T-helper 17 cell (primary cell): ENCODE data around the gene EML1. TPM values are rescaled to one million over a fixed set of nuclear protein-coding genes. Genes with fewer than 3 reads are reported as not detected.

Experiments
- ATAC-seq: fragments of 150-1000 bp; cut with Tn5 transposase; 2 replicates; pipeline ENCODE4 v1.10.0; 2021; ENCODE audit warnings: mild to moderate bottlenecking, moderate library complexity
- DNase-seq, 3 donors: peaks; one replicate each; pipeline versions ENCODE4 v3.0.0 to v3.0.0-alpha.2; 2020 to 2021
- H3K9me3 ChIP-seq: one replicate; pipeline ENCODE4 v1.7.0; 2013; ENCODE audit warnings: low read length, mild to moderate bottlenecking; ENCODE audit not compliant: control insufficient read depth, poor library complexity, severe bottlenecking
- H3K27ac Mint-ChIP-seq: one replicate; pipeline ENCODE4 v1.8.0; 2022; ENCODE audit warnings: mild to moderate bottlenecking, moderate library complexity, mixed read lengths
- H3K27me3 Mint-ChIP-seq: one replicate; pipeline ENCODE4 v1.8.0; 2022; ENCODE audit warnings: mixed read lengths
- H3K36me3 Mint-ChIP-seq: one replicate; pipeline ENCODE4 v1.8.0; 2022; ENCODE audit warnings: low read depth, mixed read lengths
- H3K4me1 Mint-ChIP-seq: one replicate; pipeline ENCODE4 v1.8.0; 2022; ENCODE audit warnings: mild to moderate bottlenecking, mixed read lengths
- H3K4me3 Mint-ChIP-seq: one replicate; pipeline ENCODE4 v1.8.0; 2022; ENCODE audit warnings: mild to moderate bottlenecking, moderate library complexity, mixed read lengths
- total RNA-seq, 4 donors: library from RNA in 2 of 4; stranded (reverse) in 2 of 4; gene quantifications; one replicate each; pipeline ENCODE4 v1.2.3 and lab custom pipeline; 2022 to 2026

Gene EML1
- total RNA-seq, 2 donors from 2014 or later, result 0.27 TPM; not detected in 1

- no peak for DNase-seq
- Mint-ChIP-seq H3K27me3 (peaks cover 52% of the 10 kb centered on the region), H3K4me1 (no peaks in the 10 kb centered on the region)
Observed at GRCh38 chr14:99777951-99778350, 15.3 kb upstream of the EML1 start.

DNA sequence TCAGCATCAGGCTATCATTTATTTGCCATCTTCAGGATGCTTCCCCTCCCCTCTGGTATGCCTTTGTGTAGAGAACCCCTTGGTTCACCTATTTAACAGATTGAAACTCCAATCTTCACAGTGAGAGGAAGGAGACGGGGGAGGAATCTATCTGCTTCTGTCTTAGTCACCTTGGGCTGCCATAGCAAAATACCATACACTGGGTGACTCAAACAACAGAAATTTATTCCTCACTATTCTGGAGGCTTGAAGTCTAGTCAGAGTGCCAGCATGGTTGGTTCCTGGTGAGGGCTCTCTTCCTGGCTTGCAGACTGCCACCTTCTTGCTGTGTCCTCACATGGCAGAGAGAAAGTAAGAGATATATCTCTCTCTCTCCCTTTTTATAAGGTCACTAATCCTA is 13.5 kb upstream of the EML1 start:
- ATAC-seq (no peak), DNase-seq (no peak)
- Mint-ChIP-seq H3K27ac (no peak overlapping the region), H3K27me3 (peaks cover 52% of the 10 kb centered on the region), H3K4me1 (no peaks in the 10 kb centered on the region), H3K4me3 (no peak overlapping the region), H3K36me3 (peaks cover 3% of the 10 kb centered on the region)
- no peaks in the 10 kb centered on the region for H3K9me3 ChIP-seq

More at GRCh38 chr14:99777951-99778350, 15.3 kb upstream of the EML1 start:
- Mint-ChIP-seq H3K27ac (no peak overlapping the region), H3K36me3 (peaks cover 3% of the 10 kb centered on the region), H3K4me3 (no peak overlapping the region)
- no peaks in the 10 kb centered on the region for H3K9me3 ChIP-seq
- ATAC-seq, result no peak

DNA sequence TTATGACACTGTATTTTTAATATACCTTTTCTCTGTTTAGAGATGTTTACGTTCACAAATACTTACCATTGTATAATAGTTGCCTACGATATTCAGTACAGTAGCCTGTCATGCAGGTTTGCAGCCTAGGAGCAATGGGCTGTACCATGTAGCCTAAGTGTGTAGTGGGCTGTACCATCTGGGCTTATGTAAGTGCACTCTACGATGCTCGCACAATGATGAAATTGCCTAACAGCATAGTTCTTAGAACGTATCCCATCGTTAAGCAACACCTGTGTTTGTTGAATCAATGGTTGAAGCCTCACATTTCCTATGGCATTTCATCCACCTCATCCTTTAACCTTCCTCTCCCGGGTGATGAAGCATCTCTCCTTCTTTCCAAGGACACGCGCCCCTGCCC is 12.5 kb upstream of the EML1 start:
- no peak overlapping the region for H3K27ac Mint-ChIP-seq
- H3K4me1 Mint-ChIP-seq, result no peaks in the 10 kb centered on the region
- H3K36me3 Mint-ChIP-seq, result peaks cover 3% of the 10 kb centered on the region
- H3K27me3 Mint-ChIP-seq, result peaks cover 50% of the 10 kb centered on the region
- DNase-seq (no peak), ATAC-seq (no peak)
- H3K4me3 Mint-ChIP-seq, result no peak overlapping the region
- no peaks in the 10 kb centered on the region for H3K9me3 ChIP-seq

DNA sequence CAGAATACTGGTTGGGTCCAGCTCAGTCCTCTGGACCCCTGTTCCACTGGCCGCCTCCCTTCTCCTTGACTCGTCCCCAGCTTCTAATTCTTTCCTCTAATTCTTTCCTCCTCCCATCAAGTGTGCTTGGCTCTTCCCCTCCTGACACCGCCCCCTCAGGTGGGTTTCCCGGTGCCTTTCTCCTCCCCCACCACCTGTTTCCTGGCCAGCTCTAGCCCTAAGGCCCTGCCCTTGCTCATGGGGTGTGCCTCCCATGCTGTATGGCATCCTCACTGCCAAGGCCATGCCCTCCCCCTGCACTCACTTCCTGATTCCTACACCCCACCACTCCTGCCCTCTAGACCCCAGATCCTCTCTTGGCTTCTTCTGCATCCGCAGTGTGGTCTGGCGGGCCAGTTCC is 12.1 kb upstream of the EML1 start:
- Mint-ChIP-seq H3K27ac (no peak overlapping the region), H3K4me3 (no peak overlapping the region), H3K4me1 (no peaks in the 10 kb centered on the region), H3K36me3 (peaks cover 3% of the 10 kb centered on the region), H3K27me3 (peaks cover 51% of the 10 kb centered on the region)
- DNase-seq (no peak), ATAC-seq (no peak)
- H3K9me3 ChIP-seq, result no peaks in the 10 kb centered on the region

- peaks cover 3% of the 10 kb centered on the region for H3K4me1 Mint-ChIP-seq
- H3K27me3 Mint-ChIP-seq, result peaks cover 52% of the 10 kb centered on the region
- no peak overlapping the region for H3K27ac Mint-ChIP-seq
- ATAC-seq, result no peak
- H3K9me3 ChIP-seq, result no peaks in the 10 kb centered on the region
- no peak overlapping the region for H3K4me3 Mint-ChIP-seq
- DNase-seq, result no peak
- H3K36me3 Mint-ChIP-seq, result peaks cover 3% of the 10 kb centered on the region
Observed at GRCh38 chr14:99781853-99782610, 11.2 kb upstream of the EML1 start.

- H3K9me3 ChIP-seq, result no peaks in the 10 kb centered on the region
- Mint-ChIP-seq H3K4me1 (peaks cover 3% of the 10 kb centered on the region), H3K27me3 (peaks cover 37% of the 10 kb centered on the region), H3K4me3 (no peak overlapping the region), H3K27ac (no peak overlapping the region), H3K36me3 (peaks cover 3% of the 10 kb centered on the region)
- ATAC-seq (no peak), DNase-seq (no peak)
Observed at GRCh38 chr14:99784508-99784907, 8.7 kb upstream of the EML1 start.

GRCh38 chr14:99785426-99785825 is 7.8 kb upstream of the EML1 start:
- no peak for DNase-seq
- H3K27ac Mint-ChIP-seq, result no peak overlapping the region
- no peak for ATAC-seq
- H3K4me1 Mint-ChIP-seq, result peaks cover 5% of the 10 kb centered on the region
- no peaks in the 10 kb centered on the region for H3K9me3 ChIP-seq
- H3K36me3 Mint-ChIP-seq, result peaks cover 3% of the 10 kb centered on the region
- no peak overlapping the region for H3K4me3 Mint-ChIP-seq
- peaks cover 37% of the 10 kb centered on the region for H3K27me3 Mint-ChIP-seq

GRCh38 chr14:99786511-99786989 is 6.7 kb upstream of the EML1 start:
- ATAC-seq, result no peak
- no peak for DNase-seq
- H3K9me3 ChIP-seq, result no peaks in the 10 kb centered on the region
- Mint-ChIP-seq H3K36me3 (peaks cover 2% of the 10 kb centered on the region), H3K4me1 (peaks cover 11% of the 10 kb centered on the region), H3K4me3 (no peak overlapping the region), H3K27me3 (peaks cover 37% of the 10 kb centered on the region), H3K27ac (no peak overlapping the region)

DNA sequence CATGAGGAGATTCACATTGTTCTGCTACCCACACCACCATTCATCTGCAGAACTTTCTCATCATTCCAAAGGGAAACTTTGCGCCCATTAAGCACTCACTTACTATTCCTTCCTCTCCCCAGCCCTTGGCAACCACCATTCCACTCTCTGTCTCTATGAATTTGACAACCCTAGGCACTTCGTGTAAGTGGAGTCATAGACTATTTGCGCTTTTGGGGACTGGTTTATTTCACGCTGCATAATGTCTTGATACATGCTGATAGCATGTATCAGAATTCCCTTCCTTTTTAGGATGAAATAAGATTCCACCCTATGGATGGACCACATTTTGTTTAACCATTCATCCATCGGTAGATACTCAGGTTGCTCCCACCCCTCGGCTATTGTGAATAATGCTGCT is 4.5 kb upstream of the EML1 start:
- no peak for DNase-seq
- Mint-ChIP-seq H3K4me3 (no peak overlapping the region), H3K27ac (no peak overlapping the region), H3K4me1 (peaks cover 17% of the 10 kb centered on the region), H3K36me3 (no peaks in the 10 kb centered on the region), H3K27me3 (peaks cover 36% of the 10 kb centered on the region)
- no peak for ATAC-seq
- H3K9me3 ChIP-seq, result no peaks in the 10 kb centered on the region

DNA sequence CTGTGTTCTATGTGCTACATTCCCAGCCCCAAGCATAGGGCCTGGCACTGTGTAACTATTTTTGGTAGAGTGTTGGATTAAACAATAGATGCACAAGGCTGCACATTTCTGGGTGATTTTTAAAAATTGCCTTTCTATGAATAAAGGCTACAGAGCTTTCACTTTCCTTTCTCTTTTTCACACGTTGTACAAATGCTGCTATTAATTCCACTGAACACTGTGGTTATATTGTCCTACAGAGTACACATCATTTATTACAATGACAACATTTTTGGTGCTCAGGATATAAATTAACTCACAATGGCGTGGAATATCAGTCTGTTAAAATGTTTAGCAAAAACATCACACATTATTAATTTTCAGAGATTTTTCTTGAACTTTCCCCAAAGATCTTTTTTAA is 3.6 kb upstream of the EML1 start:
- ATAC-seq (no peak), DNase-seq (no peak)
- Mint-ChIP-seq H3K36me3 (no peaks in the 10 kb centered on the region), H3K4me1 (peaks cover 17% of the 10 kb centered on the region), H3K4me3 (no peak overlapping the region), H3K27me3 (peaks cover 30% of the 10 kb centered on the region), H3K27ac (no peak overlapping the region)
- H3K9me3 ChIP-seq, result no peaks in the 10 kb centered on the region

- H3K27ac Mint-ChIP-seq, result peak overlapping the region; percentile 60
Observed at GRCh38 chr14:99790201-99790977, 2.8 kb upstream of the EML1 start.

DNA sequence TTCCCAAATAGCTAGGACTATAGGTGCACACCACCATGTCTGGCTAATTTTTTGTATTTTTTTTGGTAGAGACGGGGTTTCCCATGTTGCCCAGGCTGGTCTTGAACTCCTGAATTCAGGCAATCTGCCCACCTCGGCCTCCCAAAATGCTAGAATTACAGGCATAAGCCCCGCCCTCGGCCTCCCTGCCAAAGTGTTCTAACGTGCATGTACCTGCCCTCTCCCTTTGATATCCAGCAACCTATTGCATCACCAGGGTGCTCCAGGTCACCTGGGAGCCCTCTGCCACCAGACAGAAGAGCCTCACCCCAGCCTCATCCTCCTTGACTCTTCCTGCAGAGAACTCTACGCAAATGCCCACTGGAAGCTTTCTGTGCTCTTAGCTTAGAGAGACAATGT is 2.2 kb upstream of the EML1 start:
- Mint-ChIP-seq H3K4me1 (peaks cover 17% of the 10 kb centered on the region), H3K27me3 (peaks cover 18% of the 10 kb centered on the region), H3K27ac (peak overlapping the region; percentile 60), H3K4me3 (peak overlapping the region; percentile 63), H3K36me3 (no peaks in the 10 kb centered on the region)
- no peak for ATAC-seq
- no peaks in the 10 kb centered on the region for H3K9me3 ChIP-seq
- DNase-seq, result no peak

More at GRCh38 chr14:99790201-99790977, 2.8 kb upstream of the EML1 start:
- H3K9me3 ChIP-seq, result no peaks in the 10 kb centered on the region
- no peak overlapping the region for H3K4me3 Mint-ChIP-seq
- peaks cover 23% of the 10 kb centered on the region for H3K27me3 Mint-ChIP-seq
- H3K4me1 Mint-ChIP-seq, result peaks cover 17% of the 10 kb centered on the region
- no peaks in the 10 kb centered on the region for H3K36me3 Mint-ChIP-seq
- no peak for DNase-seq
- ATAC-seq, result no peak

DNA sequence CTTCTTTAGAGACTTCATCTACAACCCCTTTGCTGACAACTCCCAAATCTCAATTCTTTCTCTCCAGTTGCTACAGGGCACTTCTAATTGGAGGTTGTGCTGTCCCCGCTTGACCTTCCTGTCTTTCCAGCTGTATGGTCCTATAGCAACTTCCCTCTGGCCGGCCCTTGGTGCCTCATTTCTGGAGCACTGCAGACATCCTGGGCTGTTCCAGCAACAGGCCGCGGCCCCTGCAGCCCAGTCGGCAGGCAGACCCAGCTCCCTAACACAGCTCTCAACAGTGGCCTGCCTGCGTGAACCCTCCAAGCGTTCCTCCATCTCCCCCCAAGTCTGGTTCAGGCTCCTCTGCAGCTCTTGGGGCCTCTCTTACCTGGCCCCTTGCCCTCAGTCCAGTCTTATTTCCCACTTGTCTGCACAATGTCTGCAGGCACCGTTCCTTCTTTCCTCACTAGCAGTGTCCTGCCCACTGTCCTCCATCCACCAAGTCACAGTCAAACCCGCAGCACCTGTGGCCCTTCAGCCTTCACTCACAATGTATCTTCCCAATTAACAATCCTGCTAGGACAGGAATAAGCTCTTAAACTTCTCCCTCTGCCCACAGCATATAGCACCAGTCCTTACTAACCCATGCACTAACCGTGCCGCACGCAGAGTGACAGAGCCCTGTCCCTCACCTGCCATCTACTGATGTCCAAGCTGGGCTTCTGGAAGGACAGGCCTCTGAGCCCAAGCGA is 1.6 kb upstream of the EML1 start:
- Mint-ChIP-seq H3K36me3 (no peaks in the 10 kb centered on the region), H3K4me3 (peak overlapping the region; percentile 63), H3K4me1 (peaks cover 15% of the 10 kb centered on the region), H3K27ac (peak overlapping the region; percentile 67), H3K27me3 (peaks cover 17% of the 10 kb centered on the region)
- no peak for ATAC-seq
- no peaks in the 10 kb centered on the region for H3K9me3 ChIP-seq
- DNase-seq, result no peak
